HL-60 (cell line): ENCODE data around the gene SLC9A3.

ENCODE experiments used
- CTCF ChIP-seq: IDR thresholded peaks from one replicate; pipeline ENCODE4 v1.5.1; 2011; ENCODE audit warnings: low read length, control low read depth, inconsistent platforms; ENCODE audit not compliant: insufficient read depth
- POLR2AphosphoS5 ChIP-seq: IDR thresholded peaks from 2 replicates; pipeline ENCODE4 v1.6.1; 2012; ENCODE audit warnings: low read depth

GRCh38 chr5:433836-434235 is 90.4 kb downstream of the SLC9A3 start:
- TF ChIP-seq CTCF (no peak), POLR2AphosphoS5 (no peak; the same call in 1 of the 2 replicates)
